HL-60/S4 treated with phorbol 12-myristate 13-acetate at 8.2 ng/mL for 4 days and 3 days (cell line): ENCODE data around the gene ZNF343.
"Not testable (repeated sequence)": the region's sequence is repeated elsewhere in the genome, so short reads cannot be mapped to it uniquely, and the experiment has no call there.

Experiments
- in situ Hi-C: fragments of 300-500 bp; cut with MboI; formaldehyde crosslinking; loops from 2 replicates; pipeline ENCODE4 v1.15.0; 2022; ENCODE audit warnings: low sequenced_read_pairs

Gene ZNF343

DNA sequence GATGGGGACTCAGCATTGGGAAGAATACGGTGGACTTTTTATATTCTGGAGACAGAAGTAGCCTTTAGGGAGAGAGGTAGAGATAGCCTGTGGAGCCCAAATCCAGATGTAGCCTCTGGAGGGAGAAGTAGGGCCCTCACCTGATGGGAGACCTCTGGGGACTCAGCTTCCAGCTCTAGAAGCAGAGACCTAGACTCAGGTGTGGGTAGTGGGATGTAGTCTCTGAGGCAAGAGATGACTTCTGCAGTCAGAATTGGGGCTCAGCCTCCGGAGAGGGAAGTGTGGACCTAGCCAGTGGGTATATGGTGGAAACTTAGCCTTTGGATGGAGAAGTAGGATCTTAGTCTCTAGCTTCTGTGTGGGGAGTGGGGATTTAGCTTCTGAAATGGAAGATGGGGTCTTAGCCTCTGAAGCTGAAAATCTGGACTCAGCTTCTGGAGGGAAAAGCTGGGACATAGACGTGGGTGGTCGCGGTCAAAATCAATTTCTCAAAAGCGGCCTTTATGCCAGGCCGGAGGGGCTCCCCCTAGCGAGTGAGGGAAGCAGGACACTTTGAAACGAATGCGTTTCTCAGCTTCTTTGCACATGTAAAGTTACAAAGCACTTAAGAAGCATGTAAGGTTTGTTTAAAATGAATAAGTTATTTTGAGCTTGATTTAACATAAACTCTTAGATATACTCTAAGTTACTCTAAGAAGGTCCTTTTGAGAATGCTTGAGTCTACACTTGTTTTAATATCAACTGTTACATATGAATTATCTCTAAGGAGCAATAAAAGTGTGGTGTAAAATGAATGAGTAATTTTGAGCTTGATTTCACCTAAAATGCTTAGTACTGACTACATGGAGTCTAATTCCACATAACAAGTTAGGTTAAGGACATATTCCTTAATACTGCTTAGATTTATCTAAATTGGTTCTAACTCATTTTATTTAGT, 12.9 kb upstream of the ZNF343 start:
- in situ Hi-C loops: no loop called here

DNA sequence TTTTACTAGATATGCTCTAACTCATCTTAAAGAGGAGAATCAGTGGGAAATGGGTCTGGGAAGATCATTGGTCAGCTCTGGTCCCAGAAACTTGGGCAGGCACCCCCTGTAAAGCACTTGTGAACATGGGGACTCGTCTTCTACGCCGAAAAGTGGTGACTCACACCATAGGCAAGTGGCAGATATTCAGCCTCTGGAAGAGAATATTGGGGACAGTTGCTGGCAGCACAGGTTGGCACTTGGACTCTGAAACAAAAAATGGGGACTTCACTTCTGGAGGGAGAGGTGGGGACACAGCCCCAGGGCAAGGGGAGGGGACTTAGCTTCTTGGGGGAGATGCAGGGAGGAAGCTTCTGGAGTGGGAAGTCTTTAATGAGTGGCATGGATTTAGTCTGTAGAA, 11.9 kb upstream of the ZNF343 start:
- in situ Hi-C loops: no loop called here

GRCh38 chr20:2519115-2519809, 10.5 kb upstream of the ZNF343 start:
- in situ Hi-C loops: no loop called here

- in situ Hi-C loops: no loop called here
Observed at GRCh38 chr20:2518558-2518957, 9.8 kb upstream of the ZNF343 start.

DNA sequence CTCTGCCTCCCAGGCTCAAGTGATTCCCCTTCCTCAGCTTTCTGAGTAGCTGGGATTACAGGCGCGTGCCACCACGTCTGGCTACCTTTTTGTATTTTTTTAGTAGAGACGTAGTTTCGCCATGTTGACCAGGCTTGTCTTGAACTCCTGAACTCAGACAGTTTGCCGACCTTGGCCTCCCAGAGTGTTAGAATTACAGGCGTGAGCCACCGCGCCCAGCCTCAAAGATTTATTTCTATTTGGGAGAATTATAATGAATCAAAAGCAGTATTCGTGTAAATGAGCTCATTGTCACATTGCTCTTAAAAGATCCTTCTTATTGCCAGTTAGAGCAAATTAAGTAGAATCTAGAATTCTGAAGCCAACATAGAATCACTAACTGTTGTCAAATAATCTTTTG, 9.4 kb upstream of the ZNF343 start:
- in situ Hi-C loops: no loop called here

GRCh38 chr20:2516399-2516798, 7.7 kb upstream of the ZNF343 start:
- in situ Hi-C loops: no loop called here

DNA sequence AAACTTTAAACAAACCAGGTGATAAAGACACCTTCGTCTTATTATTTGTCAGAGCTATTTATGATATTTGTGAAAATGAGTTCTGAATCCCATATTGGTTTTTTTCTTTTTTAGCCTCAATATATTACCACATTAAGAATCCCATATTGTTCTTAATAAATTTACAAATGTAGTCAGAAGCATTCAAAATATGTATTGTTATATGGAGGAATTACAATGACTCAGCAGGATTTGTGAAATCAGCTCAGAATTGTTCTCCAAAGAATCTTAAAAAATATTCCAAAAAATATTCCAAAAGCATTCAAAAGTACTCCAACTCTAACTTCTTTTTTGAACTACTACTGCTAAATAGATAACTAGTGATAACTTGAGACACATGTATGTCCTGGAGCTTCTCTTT, 6.5 kb upstream of the ZNF343 start:
- in situ Hi-C loops: no loop called here

- in situ Hi-C loops: no loop called here
Observed at GRCh38 chr20:2509794-2510193, 1.1 kb upstream of the ZNF343 start.

GRCh38 chr20:2509468-2509781, 710 bp upstream of the ZNF343 start:
- in situ Hi-C loops: no loop called here

GRCh38 chr20:2507875-2508630, 662 bp downstream of the ZNF343 start:
- in situ Hi-C loops: no loop called here

DNA sequence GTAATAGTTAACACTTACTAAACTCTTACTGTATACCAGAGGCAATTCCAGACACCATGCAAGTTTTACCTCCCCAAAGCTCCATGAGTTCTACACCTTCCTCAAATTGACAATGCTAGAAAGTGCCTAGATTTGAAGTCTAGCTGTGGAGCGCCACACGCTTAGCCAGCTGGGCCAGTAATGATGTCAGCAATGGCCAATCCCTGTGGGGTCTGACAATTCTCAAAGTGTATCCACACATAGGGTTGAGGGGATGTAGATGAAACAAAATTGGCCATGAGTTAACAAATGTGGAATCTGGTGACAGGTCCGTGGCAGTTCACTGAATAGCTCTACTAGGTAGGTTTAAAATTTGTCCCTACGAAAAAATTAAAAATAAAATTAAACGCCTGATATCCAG, 1.3 kb downstream of the ZNF343 start:
- in situ Hi-C loops: no loop called here

DNA sequence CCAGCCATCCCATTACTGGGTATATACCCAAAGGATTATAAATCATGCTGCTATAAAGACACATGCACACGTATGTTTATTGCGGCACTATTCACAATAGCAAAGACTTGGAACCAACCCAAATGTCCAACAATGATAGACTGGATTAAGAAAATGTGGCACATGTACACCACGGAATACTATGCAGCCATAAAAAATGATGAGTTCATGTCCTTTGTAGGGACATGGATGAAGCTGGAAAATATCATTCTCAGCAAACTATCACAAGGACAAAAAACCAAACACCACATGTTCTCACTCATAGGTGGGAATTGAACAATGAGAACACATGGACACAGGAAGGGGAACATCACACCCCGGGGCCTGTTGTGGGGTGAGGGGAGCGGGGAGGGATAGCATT, 2.3 kb downstream of the ZNF343 start:
- in situ Hi-C loops: not testable (repeated sequence)

DNA sequence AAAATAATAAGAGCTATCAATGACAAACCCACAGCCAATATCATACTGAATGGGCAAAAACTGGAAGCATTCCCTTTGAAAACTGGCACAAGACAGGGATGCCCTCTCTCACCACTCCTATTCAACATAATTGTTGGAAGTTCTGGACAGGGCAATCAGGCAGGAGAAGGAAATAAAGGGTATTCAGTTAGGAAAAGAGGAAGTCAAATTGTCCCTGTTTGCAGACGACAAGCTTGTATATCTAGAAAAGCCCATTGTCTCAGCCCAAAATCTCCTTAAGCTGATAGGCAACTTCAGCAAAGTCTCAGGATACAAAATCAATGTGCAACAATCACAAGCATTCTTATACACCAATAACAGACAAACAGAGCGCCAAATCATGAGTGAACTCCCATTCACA, 3.9 kb downstream of the ZNF343 start:
- in situ Hi-C loops: not testable (repeated sequence)

DNA sequence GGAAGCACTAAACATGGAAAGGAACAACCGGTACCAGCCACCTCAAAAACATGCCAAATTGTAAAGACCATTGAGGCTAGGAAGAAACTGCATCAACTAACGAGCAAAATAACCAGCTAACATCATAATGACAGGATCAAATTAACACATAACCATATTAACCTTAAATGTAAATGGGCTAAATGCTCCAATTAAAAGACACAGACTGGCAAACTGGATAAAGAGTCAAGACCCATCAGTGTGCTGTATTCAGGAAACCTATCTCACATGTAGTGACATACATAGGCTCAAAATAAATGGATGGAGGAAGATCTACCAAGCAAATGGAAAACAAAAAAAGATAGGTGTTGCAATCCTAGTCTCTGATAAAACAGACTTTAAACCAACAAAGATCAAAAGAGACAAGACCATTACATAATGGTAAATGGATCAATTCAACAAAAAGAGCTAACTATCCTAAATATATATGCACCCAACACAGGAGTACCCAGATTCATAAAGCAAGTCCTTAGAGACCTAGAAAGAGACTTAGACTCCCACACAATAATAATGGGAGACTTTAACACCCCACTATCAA, 5.8 kb downstream of the ZNF343 start:
- in situ Hi-C loops: not testable (repeated sequence)

- in situ Hi-C loops: no loop called here
Observed at GRCh38 chr20:2485661-2486060, 23.1 kb downstream of the ZNF343 start.

DNA sequence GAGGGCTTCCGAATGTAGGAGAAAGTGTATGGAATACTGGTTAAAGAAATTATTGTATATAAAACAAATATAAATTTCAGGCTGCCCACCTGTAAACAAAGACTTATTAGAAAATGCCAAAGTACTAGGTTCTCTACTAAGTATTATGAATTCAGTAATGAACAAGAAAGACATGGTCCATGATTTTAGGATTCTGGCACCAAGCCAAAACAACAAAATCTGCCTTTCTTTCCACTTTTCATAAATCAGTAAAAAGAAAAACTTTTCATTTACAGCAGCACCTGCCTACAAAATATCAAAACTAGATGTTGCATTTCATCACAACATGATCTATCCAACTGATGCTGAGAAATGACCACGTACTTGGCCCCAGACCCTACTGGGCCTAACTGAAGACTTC, 23.6 kb downstream of the ZNF343 start:
- in situ Hi-C loops: no loop called here

GRCh38 chr20:2483504-2483903, 25.2 kb downstream of the ZNF343 start:
- in situ Hi-C loops: no loop called here

DNA sequence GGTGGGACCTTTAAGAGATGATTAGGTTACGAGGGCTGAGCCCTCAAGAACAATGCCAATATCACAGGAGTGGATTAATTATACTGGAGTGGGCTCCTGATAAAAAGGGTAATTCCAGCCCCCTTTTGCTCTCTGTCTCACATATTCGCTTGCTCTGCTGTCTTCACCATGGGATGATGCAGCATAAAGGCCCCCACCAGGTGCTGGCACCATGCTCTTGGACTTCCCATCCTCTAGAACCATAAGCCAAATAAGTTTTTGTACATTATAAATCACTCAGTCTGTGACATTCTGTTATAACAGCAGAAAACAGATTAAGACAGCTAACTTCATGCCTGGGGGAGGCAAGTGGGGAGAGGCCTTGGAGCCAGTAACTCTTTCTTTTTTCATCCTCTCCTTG, 28.3 kb downstream of the ZNF343 start:
- in situ Hi-C loops: no loop called here

- in situ Hi-C loops: no loop called here
Observed at GRCh38 chr20:2476742-2477615, 31.7 kb downstream of the ZNF343 start.
